ENCODE results near the gene CD34. TPM values are rescaled to one million over a fixed set of nuclear protein-coding genes. Genes with fewer than 3 reads are reported as not detected.

CD34 gene
- total RNA-seq, 3 donors from 2014 or later: 15.7 to 80.6 (median 22.2) TPM

GRCh38 chr1:207835958-207836357, 75.0 kb downstream of the CD34 start:
- Histone ChIP-seq H3K27ac (peak overlapping the region in 1 of 2 donors; percentile 85), H3K4me1 (peaks cover 3 to 24% of the 10 kb centered on the region in 2 donors), H3K27me3 (no peaks in the 10 kb centered on the region), H3K36me3 (no peaks in the 10 kb centered on the region), H3K4me3 (no peak overlapping the region), H3K9me3 (no peaks in the 10 kb centered on the region)
- no peak for DNase-seq (ENCODE audit: low spot score in 2 of 2)
- intact Hi-C loops (cut with DNase I; ENCODE audit: low total_unique reads): no loop called here
- no peak for TF ChIP-seq POLR2AphosphoS5 (IDR thresholded peaks at IDR 0.05)
- TF ChIP-seq POLR2A (IDR thresholded peaks at IDR 0.05): no peak
- TF ChIP-seq CTCF (IDR thresholded peaks at IDR 0.05): no peak

GRCh38 chr1:207833956-207834660, 76.8 kb downstream of the CD34 start:
- no peaks in the 10 kb centered on the region for H3K9me3 ChIP-seq
- H3K4me1 ChIP-seq: peaks cover 3 to 35% of the 10 kb centered on the region in 2 donors
- H3K27ac ChIP-seq: peak overlapping the region; percentile 34 to 55
- no peaks in the 10 kb centered on the region for H3K36me3 ChIP-seq
- TF ChIP-seq POLR2A (IDR thresholded peaks at IDR 0.05) (no peak), POLR2AphosphoS5 (IDR thresholded peaks at IDR 0.05) (no peak), CTCF (IDR thresholded peaks at IDR 0.05) (no peak)
- intact Hi-C loops (cut with DNase I; ENCODE audit: low total_unique reads): no loop called here
- no peak overlapping the region for H3K4me3 ChIP-seq
- no peak for DNase-seq (ENCODE audit: low spot score in 2 of 2)
- no peaks in the 10 kb centered on the region for H3K27me3 ChIP-seq

GRCh38 chr1:207833381-207833780, 77.5 kb downstream of the CD34 start:
- H3K4me1 ChIP-seq: peaks cover 0 to 32% of the 10 kb centered on the region in 2 donors
- H3K4me3 ChIP-seq: no peak overlapping the region
- TF ChIP-seq POLR2A (IDR thresholded peaks at IDR 0.05) (no peak), POLR2AphosphoS5 (IDR thresholded peaks at IDR 0.05) (no peak), CTCF (IDR thresholded peaks at IDR 0.05) (no peak)
- H3K27ac ChIP-seq: peak overlapping the region; percentile 34 to 55
- H3K9me3 ChIP-seq: no peaks in the 10 kb centered on the region
- no peaks in the 10 kb centered on the region for H3K27me3 ChIP-seq
- no peak for DNase-seq (ENCODE audit: low spot score in 2 of 2)
- H3K36me3 ChIP-seq: no peaks in the 10 kb centered on the region
- intact Hi-C loops (cut with DNase I; ENCODE audit: low total_unique reads): no loop called here

GRCh38 chr1:207832796-207833195, 78.1 kb downstream of the CD34 start:
- Histone ChIP-seq H3K9me3 (no peaks in the 10 kb centered on the region), H3K27me3 (no peaks in the 10 kb centered on the region), H3K4me1 (peaks cover 0 to 28% of the 10 kb centered on the region in 2 donors), H3K27ac (peak overlapping the region; percentile 34 to 84), H3K4me3 (no peak overlapping the region), H3K36me3 (no peaks in the 10 kb centered on the region)
- intact Hi-C loops (cut with DNase I; ENCODE audit: low total_unique reads): no loop called here
- no peak for DNase-seq (ENCODE audit: low spot score in 2 of 2)
- TF ChIP-seq CTCF (IDR thresholded peaks at IDR 0.05) (no peak), POLR2AphosphoS5 (IDR thresholded peaks at IDR 0.05) (no peak), POLR2A (IDR thresholded peaks at IDR 0.05) (no peak)

- TF ChIP-seq POLR2AphosphoS5 (IDR thresholded peaks at IDR 0.05) (no peak), CTCF (IDR thresholded peaks at IDR 0.05) (no peak), POLR2A (IDR thresholded peaks at IDR 0.05) (no peak)
- Histone ChIP-seq H3K9me3 (no peaks in the 10 kb centered on the region), H3K27me3 (no peaks in the 10 kb centered on the region), H3K4me1 (peaks cover 0 to 25% of the 10 kb centered on the region in 2 donors), H3K4me3 (no peak overlapping the region), H3K36me3 (no peaks in the 10 kb centered on the region), H3K27ac (peak overlapping the region; percentile 84)
- intact Hi-C loops (cut with DNase I; ENCODE audit: low total_unique reads): no loop called here
- DNase-seq (ENCODE audit: low spot score in 2 of 2): no peak
These were observed 79.2 kb downstream of the CD34 start for GRCh38 chr1:207831517-207832327.
